ENCODE measurements around the gene UCHL3.

- no peak for TF ChIP-seq POLR2A (IDR thresholded peaks at IDR 0.05)
- TF ChIP-seq CTCF (IDR thresholded peaks at IDR 0.05 in 8 of 11, conservative IDR thresholded peaks at IDR 0.05 in 3 of 11) = no peak
Observed at GRCh38 chr13:75541287-75541686, 8.3 kb upstream of the UCHL3 start.

Data from spleen (tissue), 7 donors.